Gastroesophageal sphincter (tissue), 4 donors: ENCODE measurements around the gene ZAR1. TPM values are rescaled to one million over a fixed set of nuclear protein-coding genes. Genes with fewer than 3 reads are reported as not detected.
"Not testable (repeated sequence)": the region's sequence is repeated elsewhere in the genome, so short reads cannot be mapped to it uniquely, and the experiment has no call there.

Experiments
- ATAC-seq: fragments of 150-250 bp; one replicate; pipeline ENCODE4 v1.9.1; 2016; ENCODE audit warnings: mild to moderate bottlenecking, moderate library complexity
- H3K27ac ChIP-seq, 4 donors: fragments of 200-600 bp; sonication (generic) in 3 of 4; 1 replicate in 3 of 4; 2 replicates in 1 of 4; pipeline ENCODE4 v1.5.1; 2016 to 2019
- H3K27me3 ChIP-seq: fragments of 200-600 bp; sonication (generic); one replicate; pipeline ENCODE4 v1.5.1; 2019
- H3K36me3 ChIP-seq, 2 donors: fragments of 200-600 bp; sonication (generic); one replicate each; pipeline ENCODE4 v1.5.1; 2019; ENCODE audit warnings: control low read depth in 1 of 2
- H3K4me1 ChIP-seq, 3 donors: fragments of 200-600 bp; sonication (generic); 1 replicate in 2 of 3; 2 replicates in 1 of 3; pipeline ENCODE4 v1.5.1; 2016 to 2019; ENCODE audit warnings: control low read depth in 2 of 3
- H3K4me3 ChIP-seq, 2 donors: fragments of 200-600 bp; sonication (generic); one replicate each; pipeline ENCODE4 v1.5.1; 2019; ENCODE audit warnings: mild to moderate bottlenecking in 1 of 2, moderate library complexity in 1 of 2
- H3K9me3 ChIP-seq, 3 donors: fragments of 200-600 bp; sonication (generic); one replicate each; pipeline ENCODE4 v1.5.1; 2017 to 2019; ENCODE audit warnings: control low read depth in 2 of 3
- EP300 ChIP-seq: sonication (generic); formaldehyde crosslinking; IDR thresholded peaks from one replicate; pipeline ENCODE4 v1.6.1; 2017; ENCODE audit warnings: antibody characterized with exemption, mild to moderate bottlenecking
- POLR2A ChIP-seq, 2 donors: fragments of 450-650 bp; IDR thresholded peaks; one replicate each; pipeline ENCODE4 v1.6.1; 2017; ENCODE audit warnings: antibody characterized with exemption in 2 of 2, mild to moderate bottlenecking in 2 of 2, moderate library complexity in 1 of 2
- POLR2AphosphoS5 ChIP-seq: sonication (generic); formaldehyde crosslinking; IDR thresholded peaks from one replicate; pipeline ENCODE4 v1.6.1; 2017; ENCODE audit warnings: antibody characterized with exemption
- WGBS, 2 donors: methylation state at CpG; one replicate each; pipeline ENCODE4 v1.1.5; 2018; ENCODE audit warnings: low coverage in 1 of 2; 5-methylcytosine and 5-hydroxymethylcytosine counted together
- total RNA-seq, 4 donors: library from RNA; depleted of rRNA; stranded (reverse); fragments of >200 nt; gene quantifications; one replicate each; pipeline ENCODE4 v1.1.0, GENCODE V29; 2016
- TF ChIP-seq, protein P1 (sequence below), 4 experiments: fragments of 200-600 bp in 2 of 4; fragments of 450-650 bp in 2 of 4; sonication (generic) in 1 of 4; IDR thresholded peaks; one replicate each; pipeline ENCODE4 v1.5.1; 2017 to 2019; ENCODE audit warnings: antibody characterized with exemption in 4 of 4, mild to moderate bottlenecking in 2 of 4, moderate library complexity in 2 of 4

ZAR1 gene
- total RNA-seq, 4 donors from 2014 or later, result not detected

DNA sequence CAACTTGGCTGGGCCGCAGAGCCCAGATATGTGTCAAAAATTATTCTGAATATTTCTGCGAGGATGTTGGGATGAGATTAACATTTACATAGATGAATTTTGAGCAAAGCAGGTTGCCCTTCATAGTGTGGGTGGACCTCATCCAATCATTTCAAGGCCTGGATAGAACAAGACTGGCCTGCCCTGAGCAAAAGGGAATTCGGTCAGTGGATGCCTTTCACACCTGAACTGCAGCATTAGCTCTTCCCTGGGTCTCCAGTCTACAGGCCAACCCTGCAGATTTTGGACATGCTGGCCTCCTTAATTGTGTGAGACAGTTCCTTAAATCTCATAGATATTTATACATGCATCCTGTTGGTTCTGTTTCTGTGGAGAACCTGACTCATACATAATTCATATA, 39.3 kb upstream of the ZAR1 start:
- Histone ChIP-seq H3K9me3 (no peaks in the 10 kb centered on the region), H3K36me3 (no peaks in the 10 kb centered on the region), H3K4me3 (no peak overlapping the region), H3K27ac (no peak overlapping the region), H3K27me3 (no peaks in the 10 kb centered on the region), H3K4me1 (no peaks in the 10 kb centered on the region)
- no peak for TF ChIP-seq POLR2AphosphoS5
- TF ChIP-seq EP300, result no peak
- TF ChIP-seq, protein P1, sequence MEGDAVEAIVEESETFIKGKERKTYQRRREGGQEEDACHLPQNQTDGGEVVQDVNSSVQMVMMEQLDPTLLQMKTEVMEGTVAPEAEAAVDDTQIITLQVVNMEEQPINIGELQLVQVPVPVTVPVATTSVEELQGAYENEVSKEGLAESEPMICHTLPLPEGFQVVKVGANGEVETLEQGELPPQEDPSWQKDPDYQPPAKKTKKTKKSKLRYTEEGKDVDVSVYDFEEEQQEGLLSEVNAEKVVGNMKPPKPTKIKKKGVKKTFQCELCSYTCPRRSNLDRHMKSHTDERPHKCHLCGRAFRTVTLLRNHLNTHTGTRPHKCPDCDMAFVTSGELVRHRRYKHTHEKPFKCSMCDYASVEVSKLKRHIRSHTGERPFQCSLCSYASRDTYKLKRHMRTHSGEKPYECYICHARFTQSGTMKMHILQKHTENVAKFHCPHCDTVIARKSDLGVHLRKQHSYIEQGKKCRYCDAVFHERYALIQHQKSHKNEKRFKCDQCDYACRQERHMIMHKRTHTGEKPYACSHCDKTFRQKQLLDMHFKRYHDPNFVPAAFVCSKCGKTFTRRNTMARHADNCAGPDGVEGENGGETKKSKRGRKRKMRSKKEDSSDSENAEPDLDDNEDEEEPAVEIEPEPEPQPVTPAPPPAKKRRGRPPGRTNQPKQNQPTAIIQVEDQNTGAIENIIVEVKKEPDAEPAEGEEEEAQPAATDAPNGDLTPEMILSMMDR (IDR thresholded peaks at IDR 0.05), result no peak
- no peak for TF ChIP-seq POLR2A (IDR thresholded peaks at IDR 0.05)
- WGBS, 2 donors, result 85 to 89% methylated on average over 2 to 3 of the region's 3 CpGs
- no peak for ATAC-seq

DNA sequence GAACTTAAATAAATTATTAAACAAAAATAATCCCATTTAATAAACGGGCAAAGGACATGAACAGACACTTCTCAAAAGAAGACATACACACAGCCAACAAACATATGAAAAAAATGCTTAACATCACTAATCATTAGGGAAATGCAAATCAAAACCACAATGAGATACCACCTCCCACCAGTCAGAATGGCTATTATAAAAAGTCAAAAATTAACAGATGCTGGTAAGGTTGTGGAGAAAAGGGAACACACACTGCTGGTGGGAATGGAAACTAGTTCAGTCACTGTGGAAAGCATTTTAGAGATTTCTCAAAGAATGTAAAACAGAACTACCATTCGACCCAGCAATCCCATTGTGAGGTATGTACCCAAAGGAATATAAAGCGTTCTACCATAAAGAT, 38.4 kb upstream of the ZAR1 start:
- 82 to 85% methylated on average over 3 of the region's 3 CpGs for WGBS, 2 donors
- H3K27me3 ChIP-seq, H3K4me1 ChIP-seq, H3K9me3 ChIP-seq, H3K27ac ChIP-seq, H3K36me3 ChIP-seq, H3K4me3 ChIP-seq, ATAC-seq: not testable (repeated sequence)

DNA sequence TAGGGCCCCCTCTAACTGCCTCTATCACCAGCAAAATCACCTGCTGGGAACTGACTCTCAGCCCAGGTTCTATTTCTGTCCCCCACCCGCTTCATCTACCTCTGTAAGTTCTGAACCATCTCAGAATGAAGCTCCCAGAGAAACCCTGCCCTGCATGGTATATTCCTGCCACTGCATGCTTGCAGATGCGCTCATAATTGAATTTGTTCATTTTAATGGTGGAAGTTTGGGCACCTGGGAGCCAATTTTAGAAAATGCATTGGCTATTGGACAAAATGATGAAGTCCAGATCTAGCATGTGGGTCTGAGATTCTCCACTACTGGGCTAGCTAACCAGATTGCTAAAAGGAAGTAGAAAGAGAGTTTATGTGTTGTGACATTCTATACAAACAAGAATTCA, 35.5 kb upstream of the ZAR1 start:
- Histone ChIP-seq H3K36me3 (no peaks in the 10 kb centered on the region), H3K27me3 (no peaks in the 10 kb centered on the region), H3K9me3 (no peaks in the 10 kb centered on the region), H3K27ac (no peak overlapping the region), H3K4me1 (no peaks in the 10 kb centered on the region), H3K4me3 (no peak overlapping the region)
- ATAC-seq, result no peak
- 72% methylated on average over 2 of the region's 2 CpGs; no CpG with 5 or more reads in 1 of the 2 donors for WGBS, 2 donors
- TF ChIP-seq POLR2A (IDR thresholded peaks at IDR 0.05) (no peak), EP300 (no peak), POLR2AphosphoS5 (no peak)
- TF ChIP-seq, protein P1 (IDR thresholded peaks at IDR 0.05), result no peak

DNA sequence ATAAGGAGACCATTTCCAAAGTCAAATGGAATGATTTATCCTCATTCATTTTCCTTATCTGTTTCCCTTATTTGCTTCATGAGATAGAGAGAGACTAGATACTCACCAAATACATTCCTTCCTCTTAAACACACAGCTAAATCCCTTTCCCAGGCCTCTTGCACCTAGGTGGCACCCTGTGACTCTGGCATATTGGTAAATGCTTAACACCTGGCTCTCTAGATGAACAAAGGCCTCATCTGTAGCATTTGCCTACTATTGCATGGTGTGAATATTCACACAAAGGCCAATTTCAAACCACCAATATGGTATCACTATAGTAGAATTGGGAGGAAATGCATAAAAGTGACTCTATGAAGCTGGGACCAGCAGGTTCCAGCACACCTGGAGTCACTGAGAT, 29.1 kb upstream of the ZAR1 start:
- TF ChIP-seq POLR2AphosphoS5 (no peak), POLR2A (IDR thresholded peaks at IDR 0.05) (no peak)
- no peaks in the 10 kb centered on the region for H3K36me3 ChIP-seq

DNA sequence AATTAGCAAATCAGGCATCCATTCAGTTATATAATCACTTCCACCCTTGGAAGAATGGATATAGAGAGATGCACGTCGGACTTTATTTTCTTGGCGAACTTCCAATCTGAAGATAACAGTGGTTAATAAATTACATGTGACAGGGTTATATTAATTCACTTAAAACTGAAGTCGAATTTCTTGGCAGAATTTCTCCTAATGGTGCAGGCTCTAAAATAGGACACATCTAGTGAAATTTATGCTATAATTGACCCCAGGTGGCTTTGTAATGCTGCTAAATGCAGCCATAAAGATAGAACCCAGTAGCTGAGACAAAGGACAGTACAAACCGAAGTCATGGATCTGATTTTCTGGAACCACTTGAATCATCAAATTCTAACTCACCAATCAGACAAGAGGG, 27.7 kb upstream of the ZAR1 start:
- no peak overlapping the region for H3K27ac ChIP-seq
- H3K9me3 ChIP-seq, result peaks cover 0 to 7% (median 0%) of the 10 kb centered on the region in 3 donors
- H3K36me3 ChIP-seq, result no peaks in the 10 kb centered on the region
- no peak for TF ChIP-seq POLR2AphosphoS5
- TF ChIP-seq POLR2A (IDR thresholded peaks at IDR 0.05), result no peak
- TF ChIP-seq, protein P1 (IDR thresholded peaks at IDR 0.05), result no peak
- no peak for TF ChIP-seq EP300
- no peak for ATAC-seq
- no peaks in the 10 kb centered on the region for H3K4me1 ChIP-seq
- 14 to 30% methylated on average over 5 of the region's 5 CpGs for WGBS, 2 donors
- no peak overlapping the region for H3K4me3 ChIP-seq
- H3K27me3 ChIP-seq, result no peaks in the 10 kb centered on the region

More for the DNA sequence above, 29.1 kb upstream of the ZAR1 start:
- Histone ChIP-seq H3K27me3 (no peaks in the 10 kb centered on the region), H3K27ac (no peak overlapping the region), H3K4me1 (no peaks in the 10 kb centered on the region), H3K9me3 (peaks cover 0 to 7% (median 0%) of the 10 kb centered on the region in 3 donors), H3K4me3 (no peak overlapping the region)
- ATAC-seq, result no peak

DNA sequence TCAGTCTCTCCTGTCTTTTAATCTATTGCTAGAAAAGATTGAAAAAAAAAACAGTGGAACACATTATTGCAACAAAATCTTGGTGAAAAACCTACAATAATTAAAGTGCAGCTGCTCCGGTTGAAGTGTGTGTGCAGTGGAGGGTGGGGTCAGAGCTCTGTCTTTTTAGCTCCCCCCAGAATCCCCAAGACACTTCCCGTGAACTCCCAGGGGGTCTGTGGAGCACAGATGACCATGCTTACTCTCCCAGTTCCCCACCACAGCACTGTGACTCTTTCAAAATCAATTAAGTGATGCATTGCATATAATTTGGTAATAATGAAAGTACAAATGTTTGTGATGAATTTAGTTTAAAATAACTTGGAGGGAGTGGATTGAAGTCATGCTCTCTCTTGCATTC, 22.6 kb upstream of the ZAR1 start:
- no peak overlapping the region for H3K4me3 ChIP-seq
- ATAC-seq, result no peak
- no peak overlapping the region for H3K27ac ChIP-seq
- peaks cover 0 to 7% (median 0%) of the 10 kb centered on the region in 3 donors for H3K9me3 ChIP-seq
- WGBS, 2 donors, result 39 to 41% methylated on average over 2 of the region's 2 CpGs
- TF ChIP-seq POLR2A (IDR thresholded peaks at IDR 0.05), result no peak
- TF ChIP-seq, protein P1 (IDR thresholded peaks at IDR 0.05), result no peak
- no peak for TF ChIP-seq POLR2AphosphoS5
- no peak for TF ChIP-seq EP300
- H3K27me3 ChIP-seq, result no peaks in the 10 kb centered on the region
- H3K4me1 ChIP-seq, result no peaks in the 10 kb centered on the region
- H3K36me3 ChIP-seq, result no peaks in the 10 kb centered on the region
